Measurements from ENCODE around the gene IL36G. TPM values are rescaled to one million over a fixed set of nuclear protein-coding genes. Genes with fewer than 3 reads are reported as not detected.

The IL36G gene
- total RNA-seq, 2 experiments from 2014 or later = not detected

GRCh38 chr2:113025737-113026136 lies 47.9 kb downstream of the IL36G start:
- Mint-ChIP-seq H3K4me1 (ENCODE audit: low read depth) (no peaks in the 10 kb centered on the region), H3K36me3 (ENCODE audit: low read depth) (no peaks in the 10 kb centered on the region), H3K27ac (no peak overlapping the region), H3K27me3 (ENCODE audit: low read depth) (peaks cover 42% of the 10 kb centered on the region), H3K9me3 (ENCODE audit: insufficient read depth) (no peaks in the 10 kb centered on the region), H3K4me3 (no peak overlapping the region)
- DNase-seq (no peak), ATAC-seq (no peak)
- POLR2A ChIA-PET = no interaction called here
- CTCF ChIA-PET = no interaction called here

- DNase-seq (no peak), ATAC-seq (no peak)
- H3K36me3 Mint-ChIP-seq (ENCODE audit: low read depth) = no peaks in the 10 kb centered on the region
- ChIA-PET POLR2A (no interaction called here), CTCF (interaction anchor here (1.6 kb wide), 1 partner anchor 86 kb away, joined by 4 read pairs; no protein-coding TSS in a partner anchor)
- H3K9me3 Mint-ChIP-seq (ENCODE audit: insufficient read depth) = no peaks in the 10 kb centered on the region
- H3K27me3 Mint-ChIP-seq (ENCODE audit: low read depth) = peaks cover 41% of the 10 kb centered on the region
- H3K27ac Mint-ChIP-seq = no peak overlapping the region
- H3K4me3 Mint-ChIP-seq = no peak overlapping the region
- no peaks in the 10 kb centered on the region for H3K4me1 Mint-ChIP-seq (ENCODE audit: low read depth)
Observed at GRCh38 chr2:113027691-113028090, 49.9 kb downstream of the IL36G start.

- H3K9me3 Mint-ChIP-seq (ENCODE audit: insufficient read depth) = no peaks in the 10 kb centered on the region
- H3K4me1 Mint-ChIP-seq (ENCODE audit: low read depth) = no peaks in the 10 kb centered on the region
- no peaks in the 10 kb centered on the region for H3K36me3 Mint-ChIP-seq (ENCODE audit: low read depth)
- H3K27ac Mint-ChIP-seq = no peak overlapping the region
- ChIA-PET CTCF (interaction anchor here (1.6 kb wide), 1 partner anchor 86 kb away, joined by 4 read pairs; no protein-coding TSS in a partner anchor), POLR2A (no interaction called here)
- ATAC-seq (no peak), DNase-seq (no peak)
- H3K4me3 Mint-ChIP-seq = no peak overlapping the region
- H3K27me3 Mint-ChIP-seq (ENCODE audit: low read depth) = peaks cover 40% of the 10 kb centered on the region
Observed at GRCh38 chr2:113028112-113028511, 50.3 kb downstream of the IL36G start.

GRCh38 chr2:113032737-113033136 lies 54.9 kb downstream of the IL36G start:
- no peak overlapping the region for H3K27ac Mint-ChIP-seq
- no peaks in the 10 kb centered on the region for H3K9me3 Mint-ChIP-seq (ENCODE audit: insufficient read depth)
- no peak overlapping the region for H3K4me3 Mint-ChIP-seq
- CTCF ChIA-PET = interaction anchor here (1.1 kb wide), 1 partner anchor 47 kb away, joined by 5 read pairs; no protein-coding TSS in a partner anchor
- no peaks in the 10 kb centered on the region for H3K4me1 Mint-ChIP-seq (ENCODE audit: low read depth)
- ATAC-seq = no peak
- DNase-seq = no peak
- POLR2A ChIA-PET = no interaction called here
- peaks cover 21% of the 10 kb centered on the region for H3K27me3 Mint-ChIP-seq (ENCODE audit: low read depth)
- no peaks in the 10 kb centered on the region for H3K36me3 Mint-ChIP-seq (ENCODE audit: low read depth)

- no peaks in the 10 kb centered on the region for H3K36me3 Mint-ChIP-seq (ENCODE audit: low read depth)
Observed at GRCh38 chr2:113034016-113034415, 56.2 kb downstream of the IL36G start.

More at GRCh38 chr2:113034016-113034415, 56.2 kb downstream of the IL36G start:
- Mint-ChIP-seq H3K27me3 (ENCODE audit: low read depth) (peaks cover 11% of the 10 kb centered on the region), H3K4me3 (no peak overlapping the region), H3K9me3 (ENCODE audit: insufficient read depth) (no peaks in the 10 kb centered on the region), H3K27ac (no peak overlapping the region), H3K4me1 (ENCODE audit: low read depth) (no peaks in the 10 kb centered on the region)
- no peak for ATAC-seq
- no peak for DNase-seq
- POLR2A ChIA-PET = no interaction called here
- CTCF ChIA-PET = interaction anchor here (1.1 kb wide), 1 partner anchor 46 kb away, joined by 5 read pairs; no protein-coding TSS in a partner anchor

Other genes starting within 250 kb of the IL36G start
- 10 to 100 TPM; 59.3 to 63.4 TPM for gene CKAP2L, start 213.4 kb upstream of the IL36G start, total RNA-seq
- not detected for gene IL1A, start 193.5 kb upstream of the IL36G start, total RNA-seq
- gene IL1B, start 141.2 kb upstream of the IL36G start, total RNA-seq = not detected
- gene IL37, start 66.8 kb upstream of the IL36G start, total RNA-seq = not detected
- gene IL36A, start 27.5 kb downstream of the IL36G start, total RNA-seq = under 1 TPM; 0.29 to 0.53 TPM
- not detected for gene IL36B, start 74.9 kb downstream of the IL36G start, total RNA-seq
- not detected for gene IL36RN, start 81.2 kb downstream of the IL36G start, total RNA-seq
- not detected for gene IL1F10, start 90.0 kb downstream of the IL36G start, total RNA-seq
- under 1 TPM in 1 of 2 experiments, not detected in 1; 0.31 TPM for gene IL1RN, start 149.6 kb downstream of the IL36G start, total RNA-seq
- gene PSD4, start 196.0 kb downstream of the IL36G start, total RNA-seq = 100 to 1,000 TPM; 394 to 404 TPM

All from activated CD8-positive, alpha-beta T cell treated with anti-CD3 and anti-CD28 coated beads, Interleukin-2, amount 10 ng/mL, durations not matched to agents 7 days and 5 days (primary cell).